ENCODE data around the gene CNGA1.
A peak's percentile ranks its signal among the peaks of the same experiment; 100 is the strongest.
"Not testable (repeated sequence)": the region's sequence is repeated elsewhere in the genome, so short reads cannot be mapped to it uniquely, and the experiment has no call there.

Gene CNGA1

GRCh38 chr4:47945930-47946726 lies 70.4 kb downstream of the CNGA1 start:
- DNase-seq: no peak

DNA sequence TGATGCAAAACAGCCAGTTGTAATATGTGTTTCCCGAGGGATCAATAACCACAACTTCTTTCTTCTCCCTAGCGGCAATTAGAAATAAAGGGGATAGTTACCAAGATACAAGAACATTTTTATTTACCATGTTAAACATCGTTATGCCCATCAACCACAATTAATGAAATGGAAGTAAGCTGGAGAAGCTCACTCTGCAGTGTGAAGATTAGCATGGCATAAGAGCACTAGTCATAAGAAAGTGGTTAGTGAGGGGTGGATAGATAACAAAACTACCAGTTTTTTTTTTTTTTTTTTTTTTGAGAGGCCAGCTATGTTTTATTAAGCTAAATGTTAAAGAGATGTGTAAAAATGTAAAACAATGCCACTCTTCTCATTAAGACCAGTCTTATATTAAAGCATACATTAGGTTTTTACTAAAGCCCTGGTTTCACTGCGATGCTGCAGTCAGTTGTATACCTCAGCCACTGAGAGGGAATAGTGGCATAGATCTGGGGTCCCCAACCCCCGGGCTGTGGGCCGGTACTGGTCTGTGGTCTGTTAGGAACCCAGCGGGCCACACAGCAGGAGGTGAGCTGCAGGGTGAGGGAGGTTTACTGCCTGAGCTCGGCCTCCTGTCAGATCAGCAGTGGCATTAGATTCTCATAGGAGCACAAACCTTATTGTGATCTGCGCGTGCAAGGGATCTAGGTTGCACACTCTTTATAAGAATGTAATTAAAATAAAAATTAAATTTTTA lies 74.2 kb downstream of the CNGA1 start:
- no peak for DNase-seq

- DNase-seq: no peak
These were observed 77.0 kb downstream of the CNGA1 start for GRCh38 chr4:47939456-47939855.

DNA sequence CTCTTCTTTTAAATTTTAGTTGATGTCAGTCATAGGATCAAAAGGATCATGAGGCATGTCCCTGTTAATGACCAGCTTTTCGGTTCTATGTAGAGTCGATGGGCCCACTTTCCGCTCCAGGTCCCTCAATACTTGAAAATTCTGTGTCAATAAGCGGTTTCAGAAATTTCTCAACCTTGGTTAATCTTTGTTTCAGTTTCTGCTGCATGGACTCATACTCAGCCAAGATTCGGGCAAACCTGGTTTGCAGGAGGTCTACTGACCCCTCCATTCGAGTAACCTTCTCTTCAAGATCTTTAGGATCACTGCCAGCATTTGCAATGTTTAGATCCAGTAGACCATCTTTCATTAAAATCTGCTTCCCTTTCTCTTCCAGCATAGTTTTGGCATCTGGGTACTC lies 80.1 kb downstream of the CNGA1 start:
- DNase-seq: no peak

GRCh38 chr4:47933840-47934239 lies 82.6 kb downstream of the CNGA1 start:
- peak; percentile 29 for DNase-seq

DNA sequence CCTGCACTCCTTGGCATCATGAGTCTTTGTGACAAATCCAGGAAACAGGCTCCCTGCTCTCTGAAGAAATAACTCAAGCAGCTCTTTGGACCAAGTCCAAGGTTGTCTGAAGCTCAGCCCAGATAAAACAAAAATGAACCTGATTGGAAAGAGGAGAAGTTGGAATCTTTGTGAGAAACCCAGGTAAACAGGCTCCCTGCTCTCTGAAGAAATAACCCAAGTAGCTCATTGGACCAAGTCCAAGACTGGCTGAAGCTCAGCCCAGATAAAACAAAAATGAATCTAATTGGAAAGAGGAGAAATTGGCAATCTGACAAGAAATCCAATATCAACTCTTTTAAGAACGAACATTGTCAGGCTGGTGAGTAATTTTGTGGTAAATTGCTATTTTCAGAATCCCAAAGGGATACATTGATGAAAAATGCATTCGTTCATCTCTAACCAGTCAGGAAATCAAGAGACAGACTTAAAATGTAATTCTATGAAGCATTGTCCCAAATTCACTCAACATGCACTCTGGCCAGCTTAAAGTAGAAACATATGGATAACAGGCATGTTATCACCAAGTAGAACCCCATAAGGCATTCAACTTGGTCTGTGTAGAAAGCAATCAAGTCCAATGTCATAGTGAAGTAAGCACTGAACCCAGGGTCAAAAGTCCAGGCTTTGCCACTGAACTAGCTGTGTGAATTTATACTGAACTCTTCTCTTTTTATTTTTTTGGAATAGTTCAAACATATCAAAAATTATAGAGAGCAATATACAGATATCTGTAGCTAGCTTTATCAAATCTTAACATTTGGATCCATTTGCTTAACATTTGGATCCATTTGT lies 85.3 kb downstream of the CNGA1 start:
- no peak for DNase-seq

GRCh38 chr4:47929682-47930201 lies 86.7 kb downstream of the CNGA1 start:
- DNase-seq: no peak

DNA sequence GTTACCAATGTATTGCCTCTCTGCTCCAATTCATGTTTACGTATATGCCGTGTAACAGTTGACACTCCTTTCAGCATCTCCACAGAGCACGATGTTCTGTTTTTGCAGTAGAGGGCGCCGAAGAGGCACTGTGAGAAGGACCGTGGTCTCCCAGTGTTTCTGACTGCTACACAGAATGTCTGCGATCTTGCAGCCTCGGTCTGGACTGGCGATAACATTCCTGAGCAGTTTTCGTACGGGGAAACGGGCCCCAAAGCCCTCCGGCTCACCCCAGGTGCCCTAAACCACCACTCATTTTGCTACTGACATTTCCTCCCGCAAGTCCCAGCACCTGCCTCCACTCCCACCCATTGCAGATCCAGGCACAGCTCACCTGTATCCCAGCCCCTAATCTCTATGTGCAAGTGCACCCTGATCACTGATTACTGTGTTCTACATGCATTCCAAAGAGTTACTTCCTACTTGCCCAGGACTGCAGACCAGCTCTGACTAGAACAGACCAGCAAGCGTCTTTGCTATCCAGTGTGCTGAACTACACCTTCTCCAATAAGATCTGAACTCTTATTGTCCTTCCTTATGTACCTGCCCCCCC lies 89.7 kb downstream of the CNGA1 start:
- peak; percentile 1 for DNase-seq

- not testable (repeated sequence) for DNase-seq
These were observed 93.2 kb downstream of the CNGA1 start for GRCh38 chr4:47923261-47923608.

- not testable (repeated sequence) for DNase-seq
These were observed 93.8 kb downstream of the CNGA1 start for GRCh38 chr4:47922436-47923260.

- DNase-seq: not testable (repeated sequence)
These were observed 99.3 kb downstream of the CNGA1 start for GRCh38 chr4:47917163-47917562.

DNA sequence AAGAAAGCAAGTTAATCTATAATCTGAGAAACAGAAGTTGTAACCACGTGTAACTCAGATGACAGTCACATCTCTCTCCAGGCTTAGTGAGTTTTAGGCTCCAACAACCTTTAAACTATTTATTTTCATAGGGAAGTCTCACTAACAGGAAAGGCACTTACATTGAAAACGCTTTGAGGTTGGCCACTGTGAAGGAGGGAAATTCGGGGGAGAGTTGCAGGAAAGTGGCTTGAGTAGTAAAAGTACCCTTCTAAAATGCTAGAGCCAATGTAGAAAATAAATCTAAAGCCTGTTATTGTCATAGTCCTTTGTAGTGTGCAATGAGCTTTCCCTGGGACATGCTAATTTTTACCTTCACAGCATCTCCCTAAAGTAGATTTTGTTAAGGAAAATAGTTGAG lies 101.1 kb downstream of the CNGA1 start:
- no peak for DNase-seq

GRCh38 chr4:47914926-47915237 lies 101.6 kb downstream of the CNGA1 start:
- DNase-seq: no peak

DNA sequence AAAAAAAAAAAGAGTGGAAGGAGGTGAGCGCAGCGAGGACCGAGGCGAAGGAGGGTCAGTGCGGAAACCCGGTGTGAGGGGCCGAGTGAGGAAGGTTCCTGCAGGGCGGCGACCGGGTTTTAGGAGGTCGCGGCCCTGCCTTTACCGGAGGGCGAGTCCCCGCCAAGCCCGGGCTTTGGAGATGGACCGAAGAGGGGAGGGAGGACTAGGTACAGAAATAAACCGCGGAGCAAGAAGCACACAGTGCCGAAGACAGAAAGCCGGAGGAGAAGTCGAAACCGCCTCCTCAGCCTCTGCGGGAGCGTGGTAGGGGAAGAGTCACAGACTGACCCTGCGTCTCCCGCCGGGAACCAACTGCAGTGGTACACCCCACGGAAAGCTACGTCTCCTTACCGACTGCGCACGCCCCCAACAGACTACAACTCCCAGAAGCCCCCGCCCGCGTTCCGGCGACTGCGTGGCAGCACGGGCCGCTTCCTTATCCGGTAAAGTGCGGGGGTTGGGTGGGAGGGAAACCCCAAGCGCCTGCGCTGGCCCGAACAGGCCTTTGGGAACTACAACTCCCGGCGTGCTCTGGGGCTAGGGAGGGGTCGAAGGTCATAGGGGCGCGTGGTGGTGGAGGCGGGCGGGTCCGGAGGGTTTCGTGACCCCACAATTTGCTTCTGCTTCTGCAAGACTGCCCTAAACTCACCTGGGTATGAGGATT lies 102.1 kb downstream of the CNGA1 start, which contains the start of gene NFXL1:
TSS of gene NFXL1 (minus strand) at position 364 of the 706 bp plus-strand sequence. CDS start 380 bp downstream, outside the sequence.
- DNase-seq: peak; percentile 77

DNA sequence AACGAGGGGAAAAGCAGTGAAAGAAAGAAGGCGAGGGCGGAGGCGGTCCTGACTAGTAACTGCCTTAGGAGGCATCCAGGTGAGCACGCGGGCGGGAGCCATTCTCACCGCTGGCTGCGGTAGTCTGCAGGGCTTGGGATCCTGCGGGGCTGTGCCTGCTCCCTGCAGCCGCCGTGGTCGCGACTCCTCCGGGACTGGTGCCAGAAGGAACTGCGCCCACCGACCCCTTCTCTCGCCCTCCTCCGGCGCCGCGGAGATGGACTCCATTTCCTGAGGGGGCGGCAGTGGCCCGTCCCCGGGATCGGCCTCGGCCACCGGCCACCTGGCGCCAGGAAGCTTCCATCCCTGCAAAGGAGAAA lies 102.6 kb downstream of the CNGA1 start:
- peak; percentile 0 for DNase-seq

DNA sequence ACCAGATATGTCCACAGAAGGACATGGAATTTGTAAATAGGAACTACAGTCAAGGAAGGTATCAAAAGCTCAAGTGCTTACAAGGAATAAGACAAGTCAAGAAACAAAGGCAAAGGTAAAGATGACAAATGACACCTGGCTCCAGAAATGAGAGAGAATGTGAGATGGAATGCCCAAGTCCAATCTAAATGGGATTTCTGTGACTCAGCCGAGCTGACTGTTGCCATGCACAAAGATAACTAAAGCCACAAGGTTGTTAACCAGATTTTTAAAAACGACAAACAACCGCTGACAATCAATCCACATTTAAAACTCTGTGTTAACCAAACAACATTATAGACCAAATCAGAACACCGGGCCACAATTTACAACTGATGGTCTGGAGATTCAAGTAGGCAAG lies 103.2 kb downstream of the CNGA1 start:
- no peak for DNase-seq

GRCh38 chr4:47907089-47907646 lies 109.3 kb downstream of the CNGA1 start:
- no peak for DNase-seq

- DNase-seq: no peak
These were observed 116.8 kb downstream of the CNGA1 start for GRCh38 chr4:47899639-47900038.

DNA sequence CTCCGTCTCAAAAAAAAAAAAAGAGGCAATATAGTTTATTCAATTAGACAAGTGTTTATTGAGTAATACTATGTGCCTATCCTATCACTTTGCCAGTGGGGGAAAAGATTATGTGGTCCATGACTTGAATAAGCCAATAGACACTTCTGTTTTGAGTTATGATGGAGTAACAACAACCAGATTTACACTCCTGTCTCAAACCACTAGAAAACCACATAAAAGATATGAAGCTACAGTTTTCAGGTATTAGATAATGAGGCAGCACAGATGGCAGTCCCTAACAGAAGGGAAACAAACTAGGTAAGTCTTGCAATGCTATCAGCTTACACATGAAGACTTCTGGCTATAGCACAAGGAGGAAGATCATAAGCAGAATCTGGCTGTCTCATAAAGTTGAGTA lies 124.6 kb downstream of the CNGA1 start:
- no peak for DNase-seq
